HG03342 (cell line): Measurements from ENCODE around the gene POGK.

ENCODE experiments used
- ATAC-seq: cut with Tn5 transposase; IDR thresholded peaks from one replicate; pipeline ENCODE4 v1.9.1; 2021; ENCODE audit warnings: mild to moderate bottlenecking, moderate library complexity; ENCODE audit not compliant: unreplicated experiment

Gene POGK

DNA sequence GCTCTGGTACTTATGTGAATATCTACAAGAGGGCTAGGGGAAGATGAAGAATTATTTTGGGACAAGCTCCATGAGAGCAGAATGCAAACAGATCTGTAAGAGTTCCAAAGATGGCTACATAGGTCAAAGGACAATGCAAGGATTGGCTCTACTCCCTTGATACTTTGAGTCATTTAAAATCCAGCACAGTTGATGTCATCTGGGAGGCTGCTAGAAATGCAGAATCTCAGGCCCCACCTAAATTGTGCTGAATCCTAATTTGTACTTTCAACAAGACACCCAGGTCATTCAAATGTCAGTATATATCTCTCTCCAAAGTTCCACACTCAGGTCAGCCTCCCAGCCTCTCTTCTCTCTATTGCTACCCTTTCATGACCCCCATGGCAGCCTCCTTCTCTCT, 60.5 kb downstream of the POGK start:
- no peak for ATAC-seq

DNA sequence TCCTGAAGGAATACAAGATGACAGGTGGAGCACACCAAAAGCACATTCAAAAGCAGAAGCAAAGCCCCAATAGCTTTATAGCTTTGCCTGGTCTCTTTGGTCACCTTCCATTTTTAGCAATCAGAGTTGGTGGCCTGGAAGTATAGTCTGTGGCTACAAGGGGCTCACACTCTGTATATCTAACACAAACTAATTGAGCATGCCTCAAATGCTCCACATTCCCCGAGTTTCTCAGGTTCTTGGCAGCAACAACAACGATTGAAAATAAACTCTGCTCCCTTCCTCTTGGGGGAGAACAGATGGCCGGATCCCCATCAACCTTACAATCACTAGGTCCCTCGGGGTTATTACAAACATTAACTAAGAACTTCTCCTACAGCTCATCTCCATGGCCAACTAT, 61.7 kb downstream of the POGK start:
- ATAC-seq, result no peak

DNA sequence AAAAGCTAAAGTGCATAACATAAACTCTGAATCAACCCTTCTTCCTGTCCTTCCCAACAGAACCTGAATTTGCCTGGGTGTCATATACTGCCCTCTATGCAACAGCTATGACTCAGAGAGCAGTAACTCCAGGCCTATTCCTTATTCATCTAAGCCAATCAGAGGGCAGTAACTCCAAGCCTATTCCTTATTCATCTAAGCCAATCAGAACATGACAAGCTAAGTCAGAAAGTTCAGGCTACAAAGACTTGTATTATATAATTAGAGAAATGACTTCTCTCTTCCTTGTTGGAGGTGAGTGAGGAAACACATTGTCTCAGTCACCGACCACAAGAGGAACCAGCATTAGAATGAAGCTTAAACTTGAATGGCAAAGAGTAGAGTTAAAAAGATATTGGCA, 63.0 kb downstream of the POGK start:
- no peak for ATAC-seq

DNA sequence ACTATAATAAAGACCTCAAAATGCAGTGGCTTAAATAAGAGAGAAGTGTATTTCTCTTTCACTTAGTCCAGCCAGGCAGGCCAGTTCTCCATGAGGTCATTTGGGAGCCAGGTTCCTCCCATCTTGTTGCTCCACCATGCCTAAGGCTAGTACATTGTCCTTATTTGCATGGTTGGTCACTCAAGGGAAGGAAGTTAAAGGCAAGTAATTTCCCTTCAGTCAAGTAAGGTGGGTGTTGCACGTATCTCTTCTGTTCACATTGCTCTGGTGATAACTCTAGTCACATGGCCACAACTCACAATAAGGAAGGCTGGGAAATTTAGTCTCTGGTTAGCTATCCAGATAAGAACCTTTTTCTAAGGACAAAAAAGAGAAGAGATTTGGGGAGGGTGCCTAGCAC, 64.0 kb downstream of the POGK start:
- no peak for ATAC-seq

DNA sequence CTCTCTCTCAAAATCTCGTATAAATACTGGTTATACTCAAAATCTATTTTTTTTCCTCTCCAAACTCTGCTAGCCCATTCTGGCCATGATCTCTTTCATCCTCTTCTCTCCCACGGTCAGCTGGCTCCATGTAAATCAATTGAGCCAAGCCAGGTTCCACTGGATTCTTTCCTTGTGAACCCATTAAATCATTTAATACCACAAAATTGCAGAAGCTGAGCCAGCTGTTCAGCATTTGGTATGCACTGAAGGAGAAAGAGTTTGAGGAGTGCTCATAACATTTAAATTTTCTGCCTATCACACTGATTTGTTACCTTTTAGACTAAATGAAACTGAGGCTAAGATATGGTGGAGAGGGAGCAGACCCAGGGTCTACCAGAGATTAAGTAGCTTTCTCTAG, 65.9 kb downstream of the POGK start:
- ATAC-seq, result no peak

DNA sequence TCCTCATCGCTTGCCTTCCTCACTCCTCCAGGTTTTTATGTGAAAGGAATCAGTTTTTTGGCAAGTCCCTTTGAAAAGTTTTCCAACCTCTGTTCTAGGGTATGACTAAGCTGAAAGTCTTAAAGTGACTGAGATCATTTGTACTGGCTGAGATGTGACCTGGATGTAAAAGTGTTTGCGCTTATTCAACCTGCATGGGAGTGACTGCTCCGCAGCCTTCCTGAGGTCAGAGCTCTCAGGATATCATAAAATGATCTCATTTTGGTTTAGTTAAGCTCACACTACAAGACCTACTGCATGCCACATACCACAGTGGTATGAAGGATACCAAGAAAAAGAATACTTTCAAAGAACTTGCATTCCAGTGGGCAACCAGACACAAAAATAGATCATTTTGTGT, 66.6 kb downstream of the POGK start:
- ATAC-seq, result no peak
